DMS153 treated with DMSO at 0.1 percent for 48 hours (cell line): ENCODE results near the gene RAD51B.
"Not testable (repeated sequence)": the region's sequence is repeated elsewhere in the genome, so short reads cannot be mapped to it uniquely, and the experiment has no call there.

Experiments used
- DNase-seq: peaks from one replicate; lab custom pipeline; 2025; ENCODE audit not compliant: unreplicated experiment; lab: John Stamatoyannopoulos, UW

RAD51B gene

GRCh38 chr14:68246074-68246785 lies 426.7 kb downstream of the RAD51B start:
- DNase-seq = no peak

DNA sequence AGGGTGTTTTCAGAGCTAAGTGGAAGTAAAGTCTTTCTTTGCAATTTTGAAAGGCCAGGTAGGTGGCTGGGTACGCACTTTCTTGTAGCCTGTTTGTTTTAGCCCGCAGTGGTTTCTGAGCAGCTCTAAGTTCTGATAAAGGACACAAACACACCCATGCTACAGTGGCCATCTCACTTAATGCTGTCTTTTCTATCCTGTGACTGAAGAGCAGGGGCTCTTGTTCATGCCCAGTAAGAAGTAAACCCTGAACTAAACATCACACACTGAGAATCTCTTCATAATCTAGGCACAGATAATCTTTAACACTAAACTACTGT lies 427.2 kb downstream of the RAD51B start:
- DNase-seq = no peak

GRCh38 chr14:68247274-68247673 lies 427.7 kb downstream of the RAD51B start:
- no peak for DNase-seq

GRCh38 chr14:68247676-68248268 lies 428.2 kb downstream of the RAD51B start:
- DNase-seq = no peak

DNA sequence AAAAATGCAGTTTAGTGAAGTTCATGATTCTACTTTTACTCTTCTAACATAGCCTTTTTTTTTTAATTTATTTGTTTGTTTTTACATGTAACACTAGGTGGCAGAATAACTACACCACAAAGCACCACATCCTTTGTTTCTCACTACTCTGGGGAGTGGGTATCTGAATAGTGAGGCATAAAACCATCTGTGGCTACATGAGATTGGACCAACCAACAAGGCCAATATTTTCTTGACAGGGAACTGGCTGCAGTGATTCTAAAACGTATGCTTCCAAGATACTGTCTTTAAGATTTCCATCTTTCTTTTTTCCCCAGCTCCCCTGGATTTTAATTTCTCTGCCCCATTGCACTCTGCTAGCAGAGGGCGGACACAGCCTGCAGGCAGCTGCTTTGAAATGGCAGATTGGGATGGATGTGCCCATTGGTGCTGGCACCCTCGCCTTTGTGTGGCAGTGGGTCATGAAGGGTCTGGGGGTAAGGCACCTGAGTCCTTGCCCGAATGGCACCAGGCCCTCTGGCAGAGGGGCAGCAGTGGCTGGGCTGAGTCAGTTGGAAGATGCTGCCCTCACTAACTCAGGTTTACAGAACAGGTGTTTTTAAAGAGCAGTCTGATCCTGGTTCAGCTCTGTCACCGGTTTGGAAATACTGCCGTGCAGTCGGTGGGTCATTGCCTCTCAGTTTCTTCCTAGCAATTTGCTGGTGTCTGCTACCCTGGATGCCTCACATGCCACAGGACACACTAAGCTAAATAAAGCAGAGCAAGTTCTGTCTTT lies 429.1 kb downstream of the RAD51B start:
- peak; percentile 62 for DNase-seq

GRCh38 chr14:68249661-68250451 lies 430.3 kb downstream of the RAD51B start:
- DNase-seq = no peak

DNA sequence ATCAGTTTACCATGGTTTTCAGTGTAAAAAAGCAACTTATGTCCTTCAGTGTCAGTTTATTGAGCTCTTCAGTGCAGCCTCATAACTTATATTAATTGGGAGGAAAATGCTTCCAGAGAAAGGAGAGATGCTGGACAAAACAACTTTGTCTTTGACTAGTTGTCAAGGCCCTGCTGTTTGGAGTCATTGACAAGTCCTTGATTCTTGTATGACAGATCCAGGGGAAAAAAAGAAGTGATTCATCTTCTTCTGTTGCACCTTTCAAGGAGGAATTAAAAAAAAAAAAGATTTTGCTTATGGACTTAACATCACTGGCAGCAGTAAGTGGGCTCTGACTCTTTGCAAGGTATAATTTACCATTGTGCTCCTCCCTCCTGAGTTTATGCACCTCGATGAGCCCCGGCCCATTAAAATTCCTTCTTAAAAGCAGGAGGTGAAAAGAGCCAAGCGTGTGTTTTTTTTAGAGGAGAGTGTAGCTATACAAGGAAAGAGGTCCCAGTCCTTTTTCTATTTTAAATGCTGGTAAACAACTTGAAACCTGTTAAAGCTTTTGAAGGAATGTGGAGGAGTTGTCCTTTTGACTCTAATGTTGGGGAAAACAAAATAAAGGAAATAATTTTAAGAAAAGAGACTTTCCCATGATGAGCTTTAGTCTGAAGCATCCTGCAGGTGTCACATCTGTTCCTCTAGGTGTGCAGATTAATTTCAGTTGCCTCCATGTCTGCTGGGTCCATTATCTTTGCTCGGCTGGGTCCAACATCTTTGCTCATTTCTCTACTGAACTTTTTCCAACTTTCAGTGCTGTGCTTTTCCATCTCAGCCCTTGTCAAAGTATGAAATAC lies 431.6 kb downstream of the RAD51B start:
- DNase-seq = no peak

GRCh38 chr14:68251769-68252100 lies 432.2 kb downstream of the RAD51B start:
- no peak for DNase-seq

DNA sequence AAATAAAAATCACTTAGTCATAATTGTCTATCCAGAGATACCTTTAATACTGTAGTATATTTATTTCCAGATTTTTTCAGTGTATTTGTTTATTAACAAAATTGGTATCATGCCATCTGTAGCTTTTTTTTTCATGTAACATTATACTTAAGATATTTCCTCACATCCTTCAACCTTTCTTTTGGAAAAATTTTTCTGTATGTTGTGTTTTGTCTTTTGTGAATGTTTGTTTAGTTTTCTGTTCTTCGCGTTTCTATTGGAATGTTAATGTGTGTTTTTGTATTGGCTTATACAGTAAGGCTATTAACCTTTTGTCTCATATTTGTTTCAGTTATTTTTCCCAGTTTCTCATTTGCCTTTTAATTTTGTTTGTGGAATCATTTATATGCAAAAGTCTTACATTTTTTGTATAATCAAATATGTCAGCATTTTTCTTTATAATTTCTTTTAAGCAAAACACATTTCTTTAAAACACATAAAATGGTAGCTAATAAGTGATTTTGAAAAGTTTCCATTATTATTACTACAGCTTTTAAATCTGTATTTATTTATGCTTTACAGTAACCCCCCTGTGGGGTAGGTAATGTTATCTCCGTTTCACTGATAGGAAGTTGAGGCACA lies 433.7 kb downstream of the RAD51B start:
- no peak for DNase-seq

DNA sequence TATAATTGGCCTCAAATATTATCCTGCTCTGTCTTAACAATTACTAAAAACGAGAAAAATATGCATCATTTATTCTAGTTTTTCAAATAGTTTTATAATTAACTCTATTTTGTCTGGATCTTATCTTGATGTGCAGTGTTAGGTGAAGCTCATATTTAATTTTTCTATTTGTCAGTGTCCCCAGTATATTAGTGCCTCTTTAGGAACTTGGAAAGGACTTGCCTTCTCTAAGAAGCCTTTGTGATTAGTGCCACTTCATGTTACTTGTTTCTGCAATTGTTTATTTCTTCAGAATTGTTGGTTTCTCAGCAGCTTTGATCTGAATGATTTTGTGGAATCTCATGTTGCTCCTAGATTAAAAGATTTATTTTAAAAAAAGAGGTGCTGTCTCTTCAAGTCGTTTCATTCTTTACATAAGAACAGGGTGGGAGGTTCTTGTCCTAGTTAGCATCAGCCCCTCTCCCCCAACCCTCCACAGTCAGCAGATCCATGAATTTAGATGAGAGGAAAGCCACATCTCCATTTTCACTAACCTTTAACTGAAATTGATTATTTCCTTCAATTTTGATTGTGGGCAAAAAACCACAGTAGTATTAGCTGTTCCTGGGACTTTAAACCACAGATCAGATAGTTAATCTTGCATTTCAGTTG lies 434.4 kb downstream of the RAD51B start:
- DNase-seq = no peak

DNA sequence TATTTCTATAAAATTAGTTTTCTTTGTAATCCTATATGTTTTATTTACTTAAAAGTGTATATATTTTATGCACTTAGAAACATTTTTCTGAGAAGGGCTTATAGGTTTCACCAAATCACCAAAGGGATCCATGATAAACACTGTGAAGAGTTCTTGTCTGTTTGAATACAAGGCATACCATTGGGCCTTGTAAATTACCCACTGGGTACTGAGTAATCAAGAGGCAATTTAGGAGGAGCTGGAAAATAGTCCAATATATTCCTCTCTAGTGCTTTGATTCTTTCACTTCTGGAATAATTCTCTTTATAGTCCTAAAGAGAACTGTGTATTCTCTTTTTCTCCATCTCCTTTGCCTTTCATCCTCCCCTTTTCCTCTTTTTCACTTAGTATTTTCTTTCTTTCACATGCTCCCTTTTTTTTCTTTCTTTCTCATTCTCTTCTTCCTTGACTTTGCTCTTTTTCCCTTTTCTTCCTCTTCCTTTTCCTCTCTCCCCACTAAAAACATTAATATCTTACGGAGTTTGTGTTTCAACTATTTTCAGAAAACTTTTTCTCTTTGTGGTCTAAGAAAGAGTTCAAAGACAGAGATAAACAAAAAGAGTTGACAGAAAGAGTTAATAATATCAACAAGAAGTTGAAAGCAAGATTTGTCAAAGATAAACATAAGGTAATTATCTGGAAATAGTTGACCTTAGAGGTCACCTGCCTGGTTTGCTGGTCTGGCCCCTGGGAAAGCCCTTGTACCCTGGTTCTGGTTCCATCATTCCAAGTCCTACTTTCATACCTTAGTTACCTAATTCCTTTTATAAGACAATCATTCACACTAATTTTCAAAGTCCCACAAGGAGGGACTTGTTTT lies 435.3 kb downstream of the RAD51B start:
- DNase-seq = no peak

- no peak for DNase-seq
Measured at GRCh38 chr14:68255693-68256178, 436.2 kb downstream of the RAD51B start.

- DNase-seq = no peak
Measured at GRCh38 chr14:68257969-68258368, 438.4 kb downstream of the RAD51B start.

DNA sequence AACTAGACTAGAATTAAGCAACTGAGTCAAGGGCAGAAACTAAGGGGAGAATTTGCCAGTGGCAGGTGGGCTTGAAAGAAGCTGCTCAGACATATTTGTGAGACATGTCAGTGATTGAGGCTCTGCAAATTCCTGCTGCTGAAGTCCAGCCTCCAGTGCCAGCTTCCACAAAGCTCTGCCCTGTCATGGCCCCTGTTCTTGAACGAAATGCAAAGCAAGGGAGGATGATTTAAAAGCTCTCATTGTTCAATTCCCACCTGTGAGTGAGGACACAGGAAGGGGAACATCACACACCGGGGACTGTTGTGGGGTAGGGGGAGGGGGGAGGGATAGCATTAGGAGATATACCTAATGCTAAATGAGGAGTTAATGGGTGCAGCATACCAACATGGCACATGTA lies 439.4 kb downstream of the RAD51B start:
- not testable (repeated sequence) for DNase-seq

- no peak for DNase-seq
Measured at GRCh38 chr14:68260121-68260520, 440.5 kb downstream of the RAD51B start.

GRCh38 chr14:68261092-68261842 lies 441.7 kb downstream of the RAD51B start:
- no peak for DNase-seq

- DNase-seq = no peak
Measured at GRCh38 chr14:68262567-68262966, 443.0 kb downstream of the RAD51B start.
